GM12872 (cell line): ENCODE data around the gene PINLYP.

ENCODE experiments used
- CTCF ChIP-seq: IDR thresholded peaks from 3 replicates; pipeline ENCODE4 v1.5.1; 2011; ENCODE audit warnings: low read depth, mild to moderate bottlenecking, low read length, moderate library complexity; ENCODE audit not compliant: insufficient read depth

The PINLYP gene

GRCh38 chr19:43544077-43544476, 31.5 kb upstream of the PINLYP start:
- TF ChIP-seq CTCF = no peak

GRCh38 chr19:43545276-43545675, 30.3 kb upstream of the PINLYP start:
- TF ChIP-seq CTCF = no peak

- no peak for TF ChIP-seq CTCF
These were observed 29.6 kb upstream of the PINLYP start for GRCh38 chr19:43545981-43546380.

- no peak for TF ChIP-seq CTCF
These were observed 29.0 kb upstream of the PINLYP start for GRCh38 chr19:43546581-43546980.

GRCh38 chr19:43548706-43549105, 26.9 kb upstream of the PINLYP start:
- no peak for TF ChIP-seq CTCF

GRCh38 chr19:43551399-43552197, 24.0 kb upstream of the PINLYP start:
- no peak for TF ChIP-seq CTCF

- TF ChIP-seq CTCF = no peak
These were observed 23.5 kb upstream of the PINLYP start for GRCh38 chr19:43552198-43552450.
